Mucosa of descending colon (tissue), 3 donors: ENCODE measurements around the gene UNC119B. TPM values are rescaled to one million over a fixed set of nuclear protein-coding genes. Genes with fewer than 3 reads are reported as not detected.
"Not testable (repeated sequence)": the region's sequence is repeated elsewhere in the genome, so short reads cannot be mapped to it uniquely, and the experiment has no call there.

ENCODE experiments used
- ATAC-seq: fragments of 200-7000 bp; cut with Tn5 transposase; one replicate; pipeline ENCODE4 v1.9.1; 2020; ENCODE audit warnings: mild to moderate bottlenecking, moderate library complexity
- DNase-seq, 3 donors: peaks; one replicate each; pipeline ENCODE4 v3.0.0-alpha.2; 2020
- H3K36me3 ChIP-seq: fragments of 200-600 bp; one replicate; pipeline ENCODE4 v1.8.0; 2021; ENCODE audit warnings: low read depth, mild to moderate bottlenecking
- H3K4me1 ChIP-seq: fragments of 200-600 bp; one replicate; pipeline ENCODE4 v1.8.0; 2021; ENCODE audit warnings: low read depth, mild to moderate bottlenecking
- H3K4me3 ChIP-seq: fragments of 200-600 bp; one replicate; pipeline ENCODE4 v1.8.0; 2021; ENCODE audit warnings: mild to moderate bottlenecking
- H3K9me3 ChIP-seq: fragments of 200-600 bp; one replicate; pipeline ENCODE4 v1.8.0; 2021; ENCODE audit warnings: mild to moderate bottlenecking
- CTCF ChIP-seq: fragments of 200-600 bp; IDR thresholded peaks from one replicate; pipeline ENCODE4 v1.8.0; 2022; ENCODE audit warnings: antibody characterized with exemption, mild to moderate bottlenecking
- intact Hi-C, 2 donors: fragments of 100-400 bp; cut with DNase I in 1 of 2; cut with micrococcal nuclease in 1 of 2; formaldehyde crosslinking; loops; one replicate each; pipeline versions ENCODE4 v1.11.0 to v1.11.1; 2022; cut with DNase I, micrococcal nuclease
- total RNA-seq, 3 donors: library from RNA; stranded (reverse); fragmentation: NEBNext Ultra II Directional in 2 of 3; extraction: Animal tissue kit (Norgen Biotek cat#: 25700) in 2 of 3; gene quantifications; one replicate each; pipeline versions ENCODE4 v1.2.1 to v1.2.4, GENCODE V29; 2021 to 2023
- donor health status: DM: no; HTN: no; CAD: no; lungs with moderate emphysema.
- donor health status: DM: no; HTN: no; CAD: no.
- donor health status: DM: no; HTN: yes; CAD: no.

Gene UNC119B
- total RNA-seq, 3 donors from 2014 or later, result 20.5 to 26.7 (median 23.3) TPM

- TF ChIP-seq CTCF, result no peak
- intact Hi-C loops, result no loop called here
- Histone ChIP-seq H3K36me3 (no peaks in the 10 kb centered on the region), H3K9me3 (no peaks in the 10 kb centered on the region), H3K4me3 (peak overlapping the region; percentile 38), H3K4me1 (peaks cover 19% of the 10 kb centered on the region)
- DNase-seq (no peak), ATAC-seq (no peak)
Measured at GRCh38 chr12:120725151-120725658, 14.9 kb downstream of the UNC119B start.

DNA sequence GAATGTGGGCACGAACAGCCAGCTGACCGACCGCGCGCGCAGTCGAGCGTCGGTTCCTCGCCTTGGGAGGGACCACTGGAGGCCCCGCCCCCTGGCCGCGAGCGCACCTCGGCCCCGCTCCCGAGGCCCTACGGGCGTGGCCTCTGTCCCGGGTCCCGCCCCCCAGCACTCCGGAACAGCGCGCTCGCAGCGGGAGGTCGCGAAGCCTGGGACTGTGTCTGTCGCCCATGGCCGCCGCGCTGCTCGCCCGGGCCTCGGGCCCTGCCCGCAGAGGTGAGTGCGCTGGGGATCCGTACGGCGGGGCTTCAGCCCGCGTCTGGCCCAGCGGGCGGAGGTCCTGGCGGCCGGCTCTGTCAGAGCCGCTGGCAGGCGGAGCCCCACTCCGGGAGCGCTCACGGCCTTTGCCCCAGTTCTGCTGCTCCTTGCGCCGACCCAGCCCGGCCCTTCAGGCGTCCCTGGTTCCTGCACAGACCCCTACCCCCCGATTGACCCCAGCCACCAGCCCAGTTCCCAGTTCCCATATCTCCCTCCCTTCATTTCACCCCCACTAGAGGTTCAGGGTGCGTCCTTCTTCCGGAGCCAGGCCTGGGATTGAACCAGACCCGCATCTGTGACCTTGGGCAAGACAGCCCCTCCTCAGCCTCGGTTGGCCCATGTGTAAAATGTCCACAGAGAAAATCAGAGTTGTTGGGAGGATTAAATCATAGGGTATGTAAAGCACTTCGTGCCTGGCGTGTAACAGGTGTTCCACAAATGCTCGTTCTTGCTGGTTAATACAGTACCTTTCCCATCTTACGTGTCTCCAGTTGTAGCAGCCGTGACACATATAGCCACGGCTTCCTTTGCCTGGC lies 15.6 kb downstream of the UNC119B start, which contains the start of gene ACADS:
ACADS (plus strand) TSS at position 168 of the 851 bp plus-strand sequence; CDS start at position 228, 60 bp downstream.
- Histone ChIP-seq H3K4me3 (peak within 1 kb of the TSS; percentile 38), H3K9me3 (no peaks in the 10 kb centered on the region), H3K36me3 (no peaks in the 10 kb centered on the region), H3K4me1 (peaks cover 16% of the 10 kb centered on the region)
- peak; percentile 95 to 96 (median 95) for DNase-seq
- peak; percentile 98 for ATAC-seq
- intact Hi-C loops, result no loop called here
- no peak for TF ChIP-seq CTCF

DNA sequence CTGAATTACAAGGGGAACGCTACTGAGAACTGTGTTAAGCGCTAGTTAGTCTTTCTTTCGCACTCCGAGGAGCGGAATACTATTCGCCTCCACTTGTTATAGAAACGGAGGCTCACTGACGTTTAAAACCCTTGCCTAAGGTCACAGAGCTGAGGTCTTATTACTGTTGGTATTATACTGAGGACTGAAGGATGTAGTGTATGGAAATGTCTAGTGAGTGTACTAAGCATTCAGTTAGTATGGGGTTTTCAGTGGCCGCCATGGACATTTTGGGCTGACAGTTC lies 16.2 kb downstream of the UNC119B start:
- TF ChIP-seq CTCF, result no peak
- Histone ChIP-seq H3K4me1 (peaks cover 16% of the 10 kb centered on the region), H3K9me3 (no peaks in the 10 kb centered on the region), H3K36me3 (no peaks in the 10 kb centered on the region), H3K4me3 (peak overlapping the region; percentile 38)
- ATAC-seq (no peak), DNase-seq (no peak)
- intact Hi-C loops, result no loop called here

GRCh38 chr12:120726961-120727360 lies 16.7 kb downstream of the UNC119B start:
- TF ChIP-seq CTCF, result no peak
- Histone ChIP-seq H3K36me3 (no peaks in the 10 kb centered on the region), H3K4me1 (peaks cover 16% of the 10 kb centered on the region), H3K4me3 (no peak overlapping the region), H3K9me3 (no peaks in the 10 kb centered on the region)
- intact Hi-C loops, result no loop called here
- no peak for DNase-seq
- ATAC-seq, result peak; percentile 6

GRCh38 chr12:120732198-120732597 lies 21.9 kb downstream of the UNC119B start:
- H3K9me3 ChIP-seq, DNase-seq, H3K4me3 ChIP-seq, ATAC-seq, intact Hi-C loops, H3K4me1 ChIP-seq, H3K36me3 ChIP-seq: not testable (repeated sequence)

DNA sequence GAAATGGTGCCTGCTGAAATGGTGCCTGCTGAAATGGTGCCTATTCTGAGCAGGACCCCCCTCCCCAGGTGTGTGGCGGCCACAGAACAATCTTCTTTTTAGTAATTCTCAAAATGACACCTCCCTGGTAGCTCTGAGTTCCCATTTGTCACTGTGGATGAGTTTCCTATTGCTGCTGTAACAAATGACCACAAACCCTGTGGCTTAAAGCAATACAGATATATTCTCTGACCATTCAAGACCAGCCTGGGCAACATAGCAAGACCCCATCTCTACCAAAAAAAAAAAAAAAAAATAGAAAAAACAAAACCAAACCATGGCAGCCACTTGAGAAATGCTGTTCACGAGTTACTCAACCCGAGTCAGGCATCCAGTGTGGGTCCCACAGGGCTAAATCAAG lies 23.3 kb downstream of the UNC119B start:
- ATAC-seq (no peak), DNase-seq (no peak)
- no peaks in the 10 kb centered on the region for H3K9me3 ChIP-seq
- H3K4me1 ChIP-seq, result peaks cover 3% of the 10 kb centered on the region
- intact Hi-C loops, result no loop called here
- no peak overlapping the region for H3K4me3 ChIP-seq
- H3K36me3 ChIP-seq, result no peaks in the 10 kb centered on the region
- TF ChIP-seq CTCF, result no peak
